NCI-H2196 (cell line): ENCODE data around the gene LCTL.
A peak's percentile ranks its signal among the peaks of the same experiment; 100 is the strongest.

ENCODE experiments used
- DNase-seq: peaks from one replicate; lab custom pipeline; 2025; ENCODE audit not compliant: unreplicated experiment; lab: John Stamatoyannopoulos, UW

LCTL gene, protein sequence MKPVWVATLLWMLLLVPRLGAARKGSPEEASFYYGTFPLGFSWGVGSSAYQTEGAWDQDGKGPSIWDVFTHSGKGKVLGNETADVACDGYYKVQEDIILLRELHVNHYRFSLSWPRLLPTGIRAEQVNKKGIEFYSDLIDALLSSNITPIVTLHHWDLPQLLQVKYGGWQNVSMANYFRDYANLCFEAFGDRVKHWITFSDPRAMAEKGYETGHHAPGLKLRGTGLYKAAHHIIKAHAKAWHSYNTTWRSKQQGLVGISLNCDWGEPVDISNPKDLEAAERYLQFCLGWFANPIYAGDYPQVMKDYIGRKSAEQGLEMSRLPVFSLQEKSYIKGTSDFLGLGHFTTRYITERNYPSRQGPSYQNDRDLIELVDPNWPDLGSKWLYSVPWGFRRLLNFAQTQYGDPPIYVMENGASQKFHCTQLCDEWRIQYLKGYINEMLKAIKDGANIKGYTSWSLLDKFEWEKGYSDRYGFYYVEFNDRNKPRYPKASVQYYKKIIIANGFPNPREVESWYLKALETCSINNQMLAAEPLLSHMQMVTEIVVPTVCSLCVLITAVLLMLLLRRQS

DNA sequence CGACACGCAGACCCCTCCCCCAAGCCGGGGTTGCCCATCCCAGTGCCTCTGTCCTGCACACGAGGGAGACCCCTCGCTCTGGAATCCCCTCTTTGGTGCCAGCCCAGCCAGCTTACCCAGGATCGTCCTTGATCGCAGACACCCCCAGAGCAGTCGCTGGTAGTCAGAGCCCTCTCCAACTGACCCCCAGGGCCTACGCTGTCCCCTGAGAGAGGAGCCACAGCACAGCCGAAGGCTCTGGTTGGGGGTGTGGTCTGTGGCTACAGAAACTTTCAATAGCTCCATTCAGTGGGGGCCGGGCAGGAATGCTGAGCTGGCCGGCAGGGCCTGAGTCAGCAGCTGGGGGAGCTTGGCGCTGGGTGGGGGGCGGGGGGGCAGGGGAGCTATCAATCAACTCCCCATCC is at the start of gene LCTL:
Gene LCTL (minus strand): TSS at position 258 of the 404 bp plus-strand sequence. CDS start 633 bp downstream, outside the sequence.
- DNase-seq: no peak

GRCh38 chr15:66614951-66615760 is 49.4 kb upstream of the LCTL start:
- DNase-seq: no peak

DNA sequence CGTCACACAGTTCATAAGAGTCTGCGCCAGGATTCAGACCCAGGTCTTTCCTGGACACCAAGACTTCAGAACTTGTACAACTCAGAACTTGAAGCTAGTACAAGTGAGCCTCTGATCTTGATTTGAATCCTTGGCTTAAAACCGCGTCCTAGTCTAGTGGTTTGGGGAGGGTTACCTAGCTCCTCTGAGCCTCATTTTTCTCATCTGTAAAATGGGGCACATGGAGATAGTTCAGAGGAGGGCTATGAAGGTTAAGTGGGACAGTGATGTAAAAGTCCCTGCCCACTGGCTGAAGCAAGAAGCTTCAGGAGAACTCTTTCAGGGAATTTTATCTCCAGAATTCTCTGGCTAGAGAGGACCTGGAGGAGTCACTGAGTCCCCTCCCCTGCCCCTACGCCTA is 48.7 kb upstream of the LCTL start:
- DNase-seq: no peak

DNA sequence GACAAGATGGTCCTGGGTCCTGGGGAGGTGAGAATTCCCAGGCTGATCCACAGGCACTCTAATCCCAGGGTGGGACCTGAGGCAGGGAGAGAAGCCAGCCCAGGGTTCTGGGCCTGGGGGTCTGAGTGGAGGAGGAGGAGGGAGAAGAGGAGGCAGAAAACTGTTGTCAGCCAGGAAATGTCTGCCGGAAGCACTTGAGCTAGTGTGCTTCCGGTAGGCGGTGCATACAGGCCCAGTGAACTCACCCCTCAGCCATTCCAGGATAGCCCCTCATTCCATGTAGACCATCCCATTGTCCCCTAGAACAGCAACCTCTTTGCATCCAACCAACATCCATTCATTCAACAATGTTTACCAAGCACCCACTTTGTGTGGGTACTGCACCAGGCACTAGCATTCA is 47.9 kb upstream of the LCTL start:
- DNase-seq: no peak

DNA sequence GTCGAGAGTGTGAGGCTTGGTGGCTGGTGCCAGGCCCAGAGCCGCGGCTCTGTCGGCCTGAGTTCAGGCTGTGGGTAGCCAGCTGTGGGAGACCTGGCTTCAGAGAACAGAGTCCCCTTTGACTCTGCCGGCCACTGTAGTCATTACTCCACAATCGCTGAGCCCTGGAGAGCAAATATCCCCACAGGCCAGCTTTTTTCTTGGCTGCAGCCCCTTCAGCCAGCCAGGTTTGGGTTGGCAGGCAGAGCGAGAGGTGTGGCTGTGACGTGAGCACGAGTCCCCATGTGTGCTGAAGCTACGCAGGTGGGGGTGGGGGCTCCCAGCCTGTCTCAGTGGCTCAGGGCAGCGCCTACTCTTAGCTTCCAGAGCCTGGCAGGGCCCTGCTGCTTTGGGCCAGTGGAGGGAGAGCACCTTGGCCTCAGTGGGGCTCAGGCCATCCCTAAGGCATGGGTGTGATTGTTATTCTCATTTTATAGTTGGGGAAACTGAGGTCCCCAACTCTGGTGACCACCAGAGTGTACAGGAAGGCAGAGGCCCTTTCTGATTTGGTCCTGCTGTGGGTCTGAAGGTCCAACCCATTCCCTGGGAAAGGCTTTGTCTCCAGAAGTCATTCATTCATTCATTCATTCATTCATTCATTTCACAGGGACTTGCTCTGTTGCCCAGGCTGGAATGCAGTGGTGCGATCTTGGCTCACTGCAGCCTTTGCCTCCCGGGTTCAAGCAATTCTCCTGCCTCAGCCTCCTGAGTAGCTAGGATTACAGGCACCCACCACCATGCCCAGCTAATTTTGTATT is 45.7 kb upstream of the LCTL start:
- DNase-seq: no peak

DNA sequence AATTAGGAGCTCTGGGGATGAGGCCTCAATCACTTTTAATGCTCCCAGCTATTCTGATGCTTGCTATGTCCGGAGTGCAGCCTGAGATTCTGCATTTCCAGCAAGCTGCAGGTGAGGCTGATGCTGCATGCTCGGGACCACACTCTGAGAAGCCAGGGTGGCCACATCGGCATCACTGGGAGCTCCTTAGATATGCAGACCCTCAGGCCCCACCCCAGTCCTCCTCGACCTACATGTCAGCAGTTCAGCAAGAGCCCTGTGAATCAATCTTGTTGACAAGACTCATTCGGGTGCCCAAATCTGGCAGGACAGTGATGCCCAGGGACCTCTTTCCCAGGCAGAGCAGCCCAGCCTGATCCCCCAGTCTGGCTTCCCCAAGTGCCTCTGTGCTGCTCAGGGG is 44.1 kb upstream of the LCTL start:
- DNase-seq: no peak

GRCh38 chr15:66608881-66609280 is 43.1 kb upstream of the LCTL start:
- no peak for DNase-seq

GRCh38 chr15:66608159-66608558 is 42.4 kb upstream of the LCTL start:
- DNase-seq: no peak

GRCh38 chr15:66603301-66604179 is 37.7 kb upstream of the LCTL start:
- DNase-seq: peak; percentile 39

- no peak for DNase-seq
These were observed 35.7 kb upstream of the LCTL start for GRCh38 chr15:66601521-66601920.

GRCh38 chr15:66600240-66600627 is 34.4 kb upstream of the LCTL start:
- DNase-seq: no peak

GRCh38 chr15:66599536-66600239 is 33.9 kb upstream of the LCTL start:
- no peak for DNase-seq

GRCh38 chr15:66598095-66598815 is 32.5 kb upstream of the LCTL start:
- no peak for DNase-seq

- DNase-seq: no peak
These were observed 30.2 kb upstream of the LCTL start for GRCh38 chr15:66595931-66596545.

DNA sequence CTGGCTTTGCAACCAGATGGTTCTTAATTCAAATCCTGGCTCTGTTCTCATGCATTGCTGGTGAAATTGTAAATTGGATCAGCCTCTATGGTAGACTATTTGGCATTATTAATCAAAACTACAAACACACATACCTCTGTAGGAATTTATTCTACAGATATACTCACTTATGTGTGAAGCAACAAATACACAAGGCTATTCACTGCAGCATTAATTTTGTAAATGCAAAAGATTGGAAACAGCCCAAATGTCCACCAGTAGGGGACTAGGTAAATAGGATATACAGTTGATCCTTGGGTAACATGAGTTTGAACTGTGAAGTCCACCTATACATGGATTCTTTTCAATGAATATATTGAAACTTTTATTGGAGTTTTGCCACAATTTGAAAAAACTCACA is 29.5 kb upstream of the LCTL start:
- no peak for DNase-seq

GRCh38 chr15:66594836-66595235 is 29.0 kb upstream of the LCTL start:
- DNase-seq: no peak

DNA sequence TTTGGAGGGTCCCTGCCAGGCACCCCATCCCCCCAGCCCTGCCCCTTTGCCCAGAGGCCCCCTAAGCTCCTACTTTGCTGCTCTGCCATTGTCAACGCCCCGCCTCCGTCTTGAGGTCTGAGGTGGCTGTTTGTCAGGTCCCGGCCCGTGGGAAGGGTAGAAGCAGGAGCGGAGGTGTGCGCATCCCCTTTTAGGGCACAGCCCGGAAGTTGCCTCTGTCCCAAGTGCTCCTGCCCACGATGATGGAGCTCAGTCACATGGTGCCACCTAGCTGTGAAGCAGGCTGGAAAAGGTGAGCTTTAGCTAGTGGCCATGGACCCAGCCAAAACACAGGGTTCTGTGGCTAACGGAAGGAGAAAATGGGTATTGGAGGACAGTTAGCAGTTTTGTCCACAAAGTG is 28.5 kb upstream of the LCTL start:
- no peak for DNase-seq

DNA sequence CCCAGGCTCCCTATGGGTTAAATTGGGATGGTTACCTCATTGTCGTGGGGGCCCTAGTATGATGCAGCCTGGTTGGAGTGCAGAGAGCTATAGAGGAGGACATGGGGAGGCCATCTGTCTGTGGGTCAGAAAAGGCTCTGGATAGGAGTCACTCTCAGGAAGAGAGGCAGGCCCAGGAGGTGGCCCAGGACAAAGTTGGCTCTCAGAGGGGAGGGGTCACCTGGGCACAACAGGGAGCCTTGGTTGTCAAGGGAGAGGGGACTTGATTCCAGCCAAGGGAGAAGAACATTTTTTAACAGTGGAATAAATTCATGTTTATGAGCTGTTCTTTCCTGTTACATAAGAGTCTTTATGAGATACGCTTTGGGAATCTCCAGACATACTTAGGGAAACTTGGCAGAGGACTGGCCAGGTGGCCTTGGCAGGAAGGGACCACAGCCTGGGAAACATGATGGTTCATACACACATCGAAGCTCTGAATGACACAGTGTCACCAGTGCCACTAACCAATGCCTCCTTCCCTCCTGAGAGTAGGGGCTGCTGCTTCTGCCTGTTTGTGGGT is 27.5 kb upstream of the LCTL start:
- no peak for DNase-seq
